Measurements from ENCODE around the gene SKI.

- TF ChIP-seq POLR2A (IDR thresholded peaks at IDR 0.05; ENCODE audit: low read depth, low read length), result no peak
- TF ChIP-seq RUNX3 (IDR thresholded peaks at IDR 0.05; ENCODE audit: low read length), result no peak
- no peak for TF ChIP-seq CHD2 (IDR thresholded peaks at IDR 0.05; ENCODE audit: borderline replicate concordance, low read depth, low read length)
- no peak for TF ChIP-seq RAD51 (IDR thresholded peaks at IDR 0.05)
- TF ChIP-seq CEBPB (IDR thresholded peaks at IDR 0.05; ENCODE audit: borderline replicate concordance in 1 of 2, low read depth in 2 of 2, low read length in 2 of 2), result no peak
- TF ChIP-seq CTCF (IDR thresholded peaks at IDR 0.05 in 2 of 3, conservative IDR thresholded peaks at IDR 0.05 in 1 of 3; ENCODE audit: control insufficient read depth in 2 of 3, extremely low read depth in 1 of 3, insufficient read depth in 1 of 3, low read depth in 3 of 3, low read length in 3 of 3), result no peak
- no peak for TF ChIP-seq BCLAF1 (IDR thresholded peaks at IDR 0.05)
- TF ChIP-seq CBFB (IDR thresholded peaks at IDR 0.05; ENCODE audit: low read depth), result no peak
- TF ChIP-seq PRDM15 (CRISPR knock-in tag; IDR thresholded peaks at IDR 0.05), result no peak
- TF ChIP-seq NFYA (IDR thresholded peaks at IDR 0.05; ENCODE audit: borderline replicate concordance, low read depth, low read length), result no peak
- no peak for TF ChIP-seq E2F8 (IDR thresholded peaks at IDR 0.05; ENCODE audit: low read depth, partially characterized antibody)
- TF ChIP-seq ZNF592 (IDR thresholded peaks at IDR 0.05), result no peak
- no peak for TF ChIP-seq JUND (IDR thresholded peaks at IDR 0.05; ENCODE audit: low read depth, low read length)
Measured at GRCh38 chr1:2190491-2190976, 37.6 kb upstream of the SKI start.
